ENCODE results near the gene PLSCR2.

GRCh38 chr3:146464005-146464595 is 5.3 kb downstream of the PLSCR2 start:
- no peak for TF ChIP-seq EZH2 (IDR thresholded peaks at IDR 0.05; ENCODE audit: insufficient read depth, poor library complexity, severe bottlenecking)
- no peak for TF ChIP-seq EZH2phosphoT487 (IDR thresholded peaks at IDR 0.05; ENCODE audit: insufficient read depth, low read depth)
